GM12878 (cell line): ENCODE results near the gene CCK. TPM values are rescaled to one million over a fixed set of nuclear protein-coding genes. Genes with fewer than 3 reads are reported as not detected.

Source experiments
- ATAC-seq: fragments of 200-7000 bp; cut with Tn5 transposase; 3 replicates; pipeline ENCODE4 v1.9.1; 2020; ENCODE audit warnings: mild to moderate bottlenecking, moderate library complexity
- BruUV-seq: library from RNA; stranded (reverse); fragments of 400-500 nt; replicated peaks from 2 replicates; lab custom pipeline; 2021; lab: Mats Ljungman, UMichigan
- CTCF ChIA-PET: fragments of 300-600 bp; sonication (Branson Sonifier 250); formaldehyde crosslinking; extraction: SDS; loops from one replicate; lab custom pipeline; 2021; ENCODE audit warnings: inconsistent platforms; lab: Yijun Ruan, JAX
- POLR2A ChIA-PET: fragments of 350-600 bp; formaldehyde crosslinking; extraction: SDS; loops from one replicate; lab custom pipeline; 2021; ENCODE audit warnings: inconsistent platforms; lab: Charles Lee
- RAD21 ChIA-PET: fragments of 300-600 bp; sonication (Branson Sonifier 250); formaldehyde crosslinking; loops from one replicate; lab custom pipeline; 2023; ENCODE audit warnings: antibody characterized with exemption; ENCODE audit not compliant: unreplicated experiment; lab: Charles Lee
- SMC1A ChIA-PET: fragments of 300-600 bp; sonication (Branson Sonifier 250); formaldehyde crosslinking; loops from one replicate; lab custom pipeline; 2023; ENCODE audit not compliant: unreplicated experiment, uncharacterized antibody; lab: Charles Lee
- DNase-seq: peaks from one replicate; pipeline ENCODE4 v3.0.0-alpha.2; 2011; ENCODE audit warnings: low read depth, low spot score
- FAIRE-seq: peaks from 3 replicates; lab custom pipeline; 2011; peaks lifted over from hg19 to GRCh38; lab: Jason Lieb, UNC
- H2AFZ ChIP-seq: 2 replicates; pipeline ENCODE4 v1.6.0; 2011; ENCODE audit warnings: low read depth, low read length, control low read depth; ENCODE audit not compliant: control insufficient read depth
- H3K27ac ChIP-seq: 2 replicates; pipeline ENCODE4 v1.5.1; 2011; ENCODE audit warnings: control low read depth; ENCODE audit not compliant: control insufficient read depth, insufficient read depth
- H3K27me3 ChIP-seq, 2 experiments: replicated peaks in 1 of 2; 2 replicates each; pipeline versions ENCODE4 v1.6.0 to v1.6.1; 2011; ENCODE audit warnings: low read length in 1 of 2; ENCODE audit not compliant: control insufficient read depth in 2 of 2, insufficient read depth in 2 of 2
- H3K36me3 ChIP-seq, 2 experiments: 2 replicates each; pipeline ENCODE4 v1.5.1; 2011; ENCODE audit warnings: low read length in 1 of 2; ENCODE audit not compliant: control insufficient read depth in 2 of 2, insufficient read depth in 2 of 2
- H3K4me1 ChIP-seq: 2 replicates; pipeline ENCODE4 v1.6.1; 2011; ENCODE audit warnings: mild to moderate bottlenecking, low read length, moderate library complexity, mixed read lengths; ENCODE audit not compliant: control insufficient read depth, insufficient read depth
- H3K4me2 ChIP-seq: 2 replicates; pipeline ENCODE4 v1.6.0; 2011; ENCODE audit warnings: control low read depth; ENCODE audit not compliant: control insufficient read depth, insufficient read depth
- H3K4me3 ChIP-seq: fragments of 200-600 bp; sonication (generic); 2 replicates; pipeline ENCODE4 v1.5.1; 2016
- H3K79me2 ChIP-seq: 2 replicates; pipeline ENCODE4 v1.6.0; 2011; ENCODE audit warnings: low read length; ENCODE audit not compliant: control insufficient read depth, insufficient read depth
- H3K9ac ChIP-seq: 2 replicates; pipeline ENCODE4 v1.8.0; 2011; ENCODE audit warnings: low read length, control low read depth, mixed read lengths; ENCODE audit not compliant: control insufficient read depth, insufficient read depth
- H3K9me3 ChIP-seq: replicated peaks from 3 replicates; pipeline ENCODE4 v1.5.1; 2011; ENCODE audit warnings: mild to moderate bottlenecking, low read length; ENCODE audit not compliant: control insufficient read depth, insufficient read depth
- H4K20me1 ChIP-seq: 2 replicates; pipeline ENCODE4 v1.6.0; 2011; ENCODE audit not compliant: control insufficient read depth, insufficient read depth
- ATF3 ChIP-seq: IDR thresholded peaks from 2 replicates; pipeline ENCODE4 v1.6.1; 2011; ENCODE audit warnings: low read depth, mild to moderate bottlenecking, low read length, moderate library complexity, borderline replicate concordance; ENCODE audit errors: extremely low read depth
- BCL3 ChIP-seq: IDR thresholded peaks from 2 replicates; pipeline ENCODE4 v1.6.1; 2011; ENCODE audit warnings: borderline replicate concordance, low read depth, mild to moderate bottlenecking, moderate library complexity, low read length; ENCODE audit not compliant: insufficient read depth, poor library complexity, severe bottlenecking
- EP300 ChIP-seq, 2 experiments: fragments of 150-350 bp in 1 of 2; IDR thresholded peaks; 2 replicates each; pipeline ENCODE4 v1.6.1; 2011 to 2012; ENCODE audit warnings: low read depth in 2 of 2, low read length in 2 of 2, borderline replicate concordance in 1 of 2, improper control_type of control experiment in 1 of 2, inconsistent platforms in 1 of 2; ENCODE audit not compliant: control insufficient read depth in 1 of 2
- HCFC1 ChIP-seq: fragments of 150-350 bp; IDR thresholded peaks from 2 replicates; pipeline ENCODE4 v1.6.1; 2014; ENCODE audit warnings: low read length
- HDAC2 ChIP-seq: fragments of 200-600 bp; sonication (generic); IDR thresholded peaks from 2 replicates; pipeline ENCODE4 v1.6.1; 2017
- KLF5 ChIP-seq: fragments of 450-650 bp; IDR thresholded peaks from 2 replicates; pipeline ENCODE4 v1.6.1; 2014; ENCODE audit warnings: mild to moderate bottlenecking; ENCODE audit not compliant: partially characterized antibody
- NR2C2 ChIP-seq: IDR thresholded peaks from 2 replicates; pipeline ENCODE4 v1.6.1; 2011; ENCODE audit warnings: borderline replicate concordance, low read depth; ENCODE audit not compliant: control insufficient read depth, insufficient read length
- SMAD1 ChIP-seq: fragments of 450-650 bp; IDR thresholded peaks from 2 replicates; pipeline ENCODE4 v1.6.1; 2018; ENCODE audit warnings: mild to moderate bottlenecking, low read depth; ENCODE audit not compliant: partially characterized antibody
- SMC3 ChIP-seq: IDR thresholded peaks from 2 replicates; pipeline ENCODE4 v1.6.1; 2011; ENCODE audit warnings: low read length, improper control_type of control experiment, borderline replicate concordance
- TCF12 ChIP-seq: IDR thresholded peaks from 2 replicates; pipeline ENCODE4 v1.6.1; 2011; ENCODE audit warnings: low read depth, mild to moderate bottlenecking, low read length
- WGBS: methylation state at CpG from one replicate; pipeline ENCODE4 v1.1.6; 2016; ENCODE audit warnings: low lambda C conversion rate; ENCODE audit not compliant: insufficient replicate concordance, insufficient coverage; ENCODE audit errors: missing lambda C conversion rate; 5-methylcytosine and 5-hydroxymethylcytosine counted together
- in situ Hi-C: fragments of 300-500 bp; cut with MboI; formaldehyde crosslinking; loops from 9 replicates; pipeline ENCODE4 v1.14.3; 2018; ENCODE audit warnings: mixed read lengths
- intact Hi-C: fragments of 100-400 bp; cut with micrococcal nuclease; formaldehyde crosslinking; loops from one replicate; pipeline ENCODE4 v1.14.2; 2022; ENCODE audit not compliant: unreplicated experiment
- polyA plus RNA-seq, 11 experiments: library from polyadenylated mRNA; depleted of rRNA in 4 of 11; unstranded in 6 of 11; stranded (reverse) in 5 of 11; fragments of >200 nt; fragmentation: Nextera tagmentation in 4 of 11; fragmentation: Illumina TruSeq in 1 of 11; extraction: Ambion mirVana in 4 of 11; extraction: Trizol in 1 of 11; gene quantifications; 1 replicate in 1 of 11; 2 replicates in 10 of 11; pipeline versions ENCODE4 v1.2.1 to v1.2.3, GENCODE V29; 2011 to 2016; ENCODE audit warnings: inconsistent platforms in 2 of 11, missing spikeins in 2 of 11, low read depth in 1 of 11
- total RNA-seq, 4 experiments: library from RNA; depleted of rRNA in 3 of 4; stranded (reverse); fragments of >200 nt in 3 of 4; fragmentation: Illumina TruSeq in 1 of 4; extraction: Trizol in 1 of 4; gene quantifications; 2 replicates each; pipeline versions ENCODE4 v1.2.1 to v1.2.3, GENCODE V29; 2013 to 2021
- TF ChIP-seq, protein P1 (sequence below), 3 experiments: IDR thresholded peaks in 2 of 3; conservative IDR thresholded peaks in 1 of 3; 2 replicates each; pipeline ENCODE4 v1.5.1; 2011; ENCODE audit warnings: low read depth in 3 of 3, low read length in 3 of 3, mild to moderate bottlenecking in 3 of 3, control low read depth in 2 of 3, moderate library complexity in 2 of 3, inconsistent platforms in 1 of 3, mixed read lengths in 1 of 3; ENCODE audit not compliant: control insufficient read depth in 2 of 3, insufficient read depth in 1 of 3; ENCODE audit errors: extremely low read depth in 1 of 3
- TF ChIP-seq, protein P2 (sequence below): fragments of 150-350 bp; IDR thresholded peaks from 2 replicates; pipeline ENCODE4 v1.6.1; 2016; ENCODE audit warnings: low read depth, low read length

The CCK gene
- total and polyA plus RNA-seq, 10 of the 15 experiments (the other 5 are each of a cell fraction or from before 2014, with no cell fraction given), result not detected

- no peaks in the 10 kb centered on the region for H3K27me3 ChIP-seq
- no peaks in the 10 kb centered on the region for H4K20me1 ChIP-seq
- FAIRE-seq (no peak), ATAC-seq (no peak), DNase-seq (no peak)
- no peak overlapping the region for H3K9ac ChIP-seq
- H2AFZ ChIP-seq, result no peak overlapping the region
- in situ Hi-C loops, result no loop called here
- intact Hi-C loops, result no loop called here
- H3K4me1 ChIP-seq, result peaks cover 18% of the 10 kb centered on the region
- ChIA-PET SMC1A (interaction anchor here (1.0 kb wide), 1 partner anchor 28 kb away, joined by 3 read pairs; no protein-coding TSS in a partner anchor), RAD21 (no interaction called here), CTCF (interaction anchor here (2.1 kb wide), 1 partner anchor 31 kb away, joined by 5 read pairs; no protein-coding TSS in a partner anchor), POLR2A (interaction anchor here (0.7 kb wide), 1 partner anchor 11 kb away, joined by 3 read pairs; no protein-coding TSS in a partner anchor)
- BruUV-seq, result no TSS peak
- H3K79me2 ChIP-seq, result no peaks in the 10 kb centered on the region
- 64% methylated on average over 6 of the region's 6 CpGs for whole genome bisulfite sequencing
- no peak overlapping the region for H3K27ac ChIP-seq
- H3K36me3 ChIP-seq, result no peaks in the 10 kb centered on the region
- peaks cover 9% of the 10 kb centered on the region; the same call in 2 of the 3 replicates for H3K9me3 ChIP-seq
- H3K4me2 ChIP-seq, result no peak overlapping the region
- no peak overlapping the region for H3K4me3 ChIP-seq
- TF ChIP-seq HDAC2 (no peak), TCF12 (no peak), BCL3 (no peak), KLF5 (no peak), SMC3 (no peak), ATF3 (no peak), SMAD1 (no peak), EP300 (IDR thresholded peaks at IDR 0.05; ENCODE audit: borderline replicate concordance in 1 of 2, control insufficient read depth in 1 of 2, low read depth in 2 of 2, low read length in 2 of 2) (no peak), HCFC1 (no peak), NR2C2 (no peak)
- TF ChIP-seq, protein P1, sequence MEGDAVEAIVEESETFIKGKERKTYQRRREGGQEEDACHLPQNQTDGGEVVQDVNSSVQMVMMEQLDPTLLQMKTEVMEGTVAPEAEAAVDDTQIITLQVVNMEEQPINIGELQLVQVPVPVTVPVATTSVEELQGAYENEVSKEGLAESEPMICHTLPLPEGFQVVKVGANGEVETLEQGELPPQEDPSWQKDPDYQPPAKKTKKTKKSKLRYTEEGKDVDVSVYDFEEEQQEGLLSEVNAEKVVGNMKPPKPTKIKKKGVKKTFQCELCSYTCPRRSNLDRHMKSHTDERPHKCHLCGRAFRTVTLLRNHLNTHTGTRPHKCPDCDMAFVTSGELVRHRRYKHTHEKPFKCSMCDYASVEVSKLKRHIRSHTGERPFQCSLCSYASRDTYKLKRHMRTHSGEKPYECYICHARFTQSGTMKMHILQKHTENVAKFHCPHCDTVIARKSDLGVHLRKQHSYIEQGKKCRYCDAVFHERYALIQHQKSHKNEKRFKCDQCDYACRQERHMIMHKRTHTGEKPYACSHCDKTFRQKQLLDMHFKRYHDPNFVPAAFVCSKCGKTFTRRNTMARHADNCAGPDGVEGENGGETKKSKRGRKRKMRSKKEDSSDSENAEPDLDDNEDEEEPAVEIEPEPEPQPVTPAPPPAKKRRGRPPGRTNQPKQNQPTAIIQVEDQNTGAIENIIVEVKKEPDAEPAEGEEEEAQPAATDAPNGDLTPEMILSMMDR (IDR thresholded peaks at IDR 0.05 in 2 of 3, conservative IDR thresholded peaks at IDR 0.05 in 1 of 3; ENCODE audit: control insufficient read depth in 2 of 3, extremely low read depth in 1 of 3, insufficient read depth in 1 of 3, low read depth in 3 of 3, low read length in 3 of 3), result no peak
- TF ChIP-seq, protein P2, sequence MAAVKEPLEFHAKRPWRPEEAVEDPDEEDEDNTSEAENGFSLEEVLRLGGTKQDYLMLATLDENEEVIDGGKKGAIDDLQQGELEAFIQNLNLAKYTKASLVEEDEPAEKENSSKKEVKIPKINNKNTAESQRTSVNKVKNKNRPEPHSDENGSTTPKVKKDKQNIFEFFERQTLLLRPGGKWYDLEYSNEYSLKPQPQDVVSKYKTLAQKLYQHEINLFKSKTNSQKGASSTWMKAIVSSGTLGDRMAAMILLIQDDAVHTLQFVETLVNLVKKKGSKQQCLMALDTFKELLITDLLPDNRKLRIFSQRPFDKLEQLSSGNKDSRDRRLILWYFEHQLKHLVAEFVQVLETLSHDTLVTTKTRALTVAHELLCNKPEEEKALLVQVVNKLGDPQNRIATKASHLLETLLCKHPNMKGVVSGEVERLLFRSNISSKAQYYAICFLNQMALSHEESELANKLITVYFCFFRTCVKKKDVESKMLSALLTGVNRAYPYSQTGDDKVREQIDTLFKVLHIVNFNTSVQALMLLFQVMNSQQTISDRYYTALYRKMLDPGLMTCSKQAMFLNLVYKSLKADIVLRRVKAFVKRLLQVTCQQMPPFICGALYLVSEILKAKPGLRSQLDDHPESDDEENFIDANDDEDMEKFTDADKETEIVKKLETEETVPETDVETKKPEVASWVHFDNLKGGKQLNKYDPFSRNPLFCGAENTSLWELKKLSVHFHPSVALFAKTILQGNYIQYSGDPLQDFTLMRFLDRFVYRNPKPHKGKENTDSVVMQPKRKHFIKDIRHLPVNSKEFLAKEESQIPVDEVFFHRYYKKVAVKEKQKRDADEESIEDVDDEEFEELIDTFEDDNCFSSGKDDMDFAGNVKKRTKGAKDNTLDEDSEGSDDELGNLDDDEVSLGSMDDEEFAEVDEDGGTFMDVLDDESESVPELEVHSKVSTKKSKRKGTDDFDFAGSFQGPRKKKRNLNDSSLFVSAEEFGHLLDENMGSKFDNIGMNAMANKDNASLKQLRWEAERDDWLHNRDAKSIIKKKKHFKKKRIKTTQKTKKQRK, result no peak
These were observed 11.7 kb upstream of the CCK start for GRCh38 chr3:42277676-42278075.
